HUDEP-2 (cell line): ENCODE data around the gene TBC1D22A.
A peak's percentile ranks its signal among the peaks of the same experiment; 100 is the strongest.

ENCODE experiments used
- DNase-seq, 76 experiments: peaks; one replicate each; lab custom pipeline; 2025; ENCODE audit not compliant: unreplicated experiment in 76 of 76; lab: John Stamatoyannopoulos, UW

The TBC1D22A gene

GRCh38 chr22:47084226-47084625 lies 321.8 kb downstream of the TBC1D22A start:
- DNase-seq, result no peak

GRCh38 chr22:47086596-47087248 lies 324.3 kb downstream of the TBC1D22A start:
- no peak for DNase-seq

- DNase-seq, result no peak
These were observed 326.2 kb downstream of the TBC1D22A start for GRCh38 chr22:47088480-47089158.

GRCh38 chr22:47089374-47089773 lies 326.9 kb downstream of the TBC1D22A start:
- DNase-seq, result no peak

- DNase-seq, result peak in 1 of 76 experiments; percentile 5
These were observed 327.5 kb downstream of the TBC1D22A start for GRCh38 chr22:47089796-47090460.

- DNase-seq, result peak in 70 of 76 experiments; percentile 52 to 100 (median 96)
These were observed 328.3 kb downstream of the TBC1D22A start for GRCh38 chr22:47090591-47091245.

GRCh38 chr22:47091246-47091651 lies 328.8 kb downstream of the TBC1D22A start:
- DNase-seq, result peak in 72 of 76 experiments; percentile 73 to 100 (median 96)

GRCh38 chr22:47091921-47092700 lies 329.7 kb downstream of the TBC1D22A start:
- DNase-seq, result no peak

- DNase-seq, result no peak
These were observed 330.5 kb downstream of the TBC1D22A start for GRCh38 chr22:47092896-47093311.

GRCh38 chr22:47093720-47094119 lies 331.3 kb downstream of the TBC1D22A start:
- no peak for DNase-seq

GRCh38 chr22:47094861-47095330 lies 332.4 kb downstream of the TBC1D22A start:
- peak in 1 of 76 experiments; percentile 8 for DNase-seq

- DNase-seq, result no peak
These were observed 333.1 kb downstream of the TBC1D22A start for GRCh38 chr22:47095395-47096122.

- no peak for DNase-seq
These were observed 335.7 kb downstream of the TBC1D22A start for GRCh38 chr22:47098121-47098520.

- DNase-seq, result no peak
These were observed 336.1 kb downstream of the TBC1D22A start for GRCh38 chr22:47098554-47098953.

- DNase-seq, result no peak
These were observed 337.6 kb downstream of the TBC1D22A start for GRCh38 chr22:47100019-47100418.

- no peak for DNase-seq
These were observed 338.3 kb downstream of the TBC1D22A start for GRCh38 chr22:47100646-47101200.

- no peak for DNase-seq
These were observed 339.0 kb downstream of the TBC1D22A start for GRCh38 chr22:47101321-47101885.

GRCh38 chr22:47102081-47102480 lies 339.6 kb downstream of the TBC1D22A start:
- no peak for DNase-seq

- DNase-seq, result no peak
These were observed 340.2 kb downstream of the TBC1D22A start for GRCh38 chr22:47102648-47103047.
